ENCODE measurements around the gene ADAMTS4. TPM values are rescaled to one million over a fixed set of nuclear protein-coding genes. Genes with fewer than 3 reads are reported as not detected.

The ADAMTS4 gene, protein sequence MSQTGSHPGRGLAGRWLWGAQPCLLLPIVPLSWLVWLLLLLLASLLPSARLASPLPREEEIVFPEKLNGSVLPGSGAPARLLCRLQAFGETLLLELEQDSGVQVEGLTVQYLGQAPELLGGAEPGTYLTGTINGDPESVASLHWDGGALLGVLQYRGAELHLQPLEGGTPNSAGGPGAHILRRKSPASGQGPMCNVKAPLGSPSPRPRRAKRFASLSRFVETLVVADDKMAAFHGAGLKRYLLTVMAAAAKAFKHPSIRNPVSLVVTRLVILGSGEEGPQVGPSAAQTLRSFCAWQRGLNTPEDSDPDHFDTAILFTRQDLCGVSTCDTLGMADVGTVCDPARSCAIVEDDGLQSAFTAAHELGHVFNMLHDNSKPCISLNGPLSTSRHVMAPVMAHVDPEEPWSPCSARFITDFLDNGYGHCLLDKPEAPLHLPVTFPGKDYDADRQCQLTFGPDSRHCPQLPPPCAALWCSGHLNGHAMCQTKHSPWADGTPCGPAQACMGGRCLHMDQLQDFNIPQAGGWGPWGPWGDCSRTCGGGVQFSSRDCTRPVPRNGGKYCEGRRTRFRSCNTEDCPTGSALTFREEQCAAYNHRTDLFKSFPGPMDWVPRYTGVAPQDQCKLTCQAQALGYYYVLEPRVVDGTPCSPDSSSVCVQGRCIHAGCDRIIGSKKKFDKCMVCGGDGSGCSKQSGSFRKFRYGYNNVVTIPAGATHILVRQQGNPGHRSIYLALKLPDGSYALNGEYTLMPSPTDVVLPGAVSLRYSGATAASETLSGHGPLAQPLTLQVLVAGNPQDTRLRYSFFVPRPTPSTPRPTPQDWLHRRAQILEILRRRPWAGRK
- 1.1 and 1.4 TPM in 2 replicates for total RNA-seq

DNA sequence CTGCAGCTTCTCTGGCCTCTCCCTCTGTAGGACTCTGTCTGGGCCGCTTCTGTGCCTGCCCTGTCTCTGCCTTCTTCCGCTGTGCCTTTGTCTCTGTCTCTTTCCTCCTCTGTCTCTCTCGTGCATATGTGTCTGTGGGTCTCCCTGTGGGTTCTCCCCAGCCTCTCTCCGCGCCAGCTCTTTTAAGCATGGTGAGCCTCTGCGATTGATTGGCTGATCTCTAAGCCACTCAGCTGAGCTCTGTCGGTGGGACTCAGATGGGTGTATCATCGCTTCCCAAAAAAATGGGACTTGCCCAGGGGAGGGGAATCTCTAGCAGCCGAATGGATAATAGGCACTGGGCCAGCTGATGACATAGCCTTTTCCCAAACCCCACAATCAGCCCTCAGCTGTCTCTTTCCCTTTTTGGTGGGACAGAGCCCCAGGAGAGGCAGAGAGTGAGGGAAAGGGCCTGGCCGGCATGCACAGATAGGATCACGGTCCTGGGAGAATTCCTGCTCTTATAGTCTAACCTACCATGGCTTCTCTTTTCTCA lies at the start of gene ADAMTS4:
Gene ADAMTS4 (minus strand): TSS at position 158 of the 535 bp plus-strand sequence. CDS start 427 bp downstream, outside the sequence.

DNA sequence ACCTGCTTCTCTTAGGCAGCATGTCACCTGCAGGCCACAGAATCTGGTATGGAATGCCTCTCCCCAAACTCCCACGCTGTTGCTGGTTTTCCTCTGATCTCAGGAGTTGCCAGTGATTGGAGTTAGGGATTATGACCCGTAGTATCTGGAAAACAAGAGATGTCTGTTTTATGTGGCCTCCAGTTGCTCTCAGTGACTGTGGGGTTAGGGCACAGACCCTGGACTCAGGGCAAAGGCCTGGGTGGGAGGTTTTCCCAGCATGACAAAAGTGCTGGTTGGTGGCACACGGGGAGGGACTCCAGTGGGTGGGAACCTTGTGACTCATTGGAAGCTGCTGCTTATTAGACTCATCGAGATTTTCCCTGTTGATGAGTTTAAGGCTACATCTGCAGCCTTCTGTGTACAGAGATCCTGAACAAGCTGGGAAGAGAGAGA lies 39.2 kb upstream of the ADAMTS4 start, which contains the start of gene NR1I3:
Gene NR1I3 (minus strand): TSS at position 165 of the 435 bp plus-strand sequence. CDS start 1,638 bp downstream, outside the sequence.

DNA sequence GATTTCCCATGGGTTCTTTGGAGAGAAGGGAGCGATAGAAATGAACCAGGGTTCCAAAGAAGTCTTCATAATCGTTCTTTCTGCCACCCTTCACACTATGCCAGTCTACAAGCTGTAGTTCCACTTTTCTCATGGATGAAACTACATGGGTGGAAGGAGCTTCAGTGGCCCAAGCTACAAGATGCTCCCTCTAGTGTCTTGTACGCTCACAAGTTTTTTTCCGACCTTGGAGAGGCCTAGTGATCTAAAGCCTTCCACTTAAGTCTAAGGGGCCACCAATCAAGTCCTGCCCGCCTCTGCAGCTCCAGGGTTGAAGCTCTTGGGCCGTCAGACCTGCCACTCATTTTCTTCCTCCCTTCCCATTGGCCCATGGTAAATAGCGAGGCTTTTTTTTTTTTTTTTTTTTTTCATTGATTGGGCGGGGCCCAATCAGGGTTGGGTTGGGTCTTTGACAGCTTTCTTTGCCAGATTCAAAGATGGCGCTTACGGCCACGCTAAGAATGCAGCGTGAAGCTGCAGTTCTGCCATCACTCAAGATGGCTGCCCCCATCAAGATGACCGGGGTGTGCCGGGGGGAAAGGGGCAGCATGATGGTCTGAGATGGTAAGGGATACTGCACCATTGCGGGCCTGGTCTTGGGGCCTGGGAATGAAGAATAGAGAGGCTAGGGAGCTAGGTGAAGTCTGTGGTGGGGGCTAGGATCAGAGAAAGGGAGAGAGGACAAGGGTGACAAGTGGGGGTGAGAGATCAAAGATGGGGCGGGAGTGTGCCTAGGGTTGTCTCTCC lies 26.9 kb upstream of the ADAMTS4 start, which contains the start of gene TOMM40L:
Gene TOMM40L (plus strand): TSS at position 527 of the 786 bp plus-strand sequence. CDS start 430 bp downstream, outside the sequence.

DNA sequence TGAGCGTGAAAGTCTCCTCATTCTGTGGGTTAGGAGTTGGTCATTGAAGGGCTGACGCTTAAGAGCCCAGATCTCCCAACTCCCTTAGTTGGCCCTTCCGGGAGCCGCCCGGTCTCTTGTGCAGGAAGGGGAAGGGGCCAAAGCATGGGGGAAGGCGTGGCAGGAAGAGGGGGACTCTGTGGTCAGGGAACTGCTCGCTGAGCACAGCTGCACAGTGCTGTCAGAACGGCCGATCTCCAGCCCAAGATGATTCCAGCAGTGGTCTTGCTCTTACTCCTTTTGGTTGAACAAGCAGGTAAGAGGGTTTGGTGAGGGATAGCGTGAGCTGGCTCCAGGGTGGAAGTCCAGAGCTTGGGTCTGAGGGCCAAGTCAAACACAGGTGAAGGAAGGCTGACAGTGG lies 16.2 kb upstream of the ADAMTS4 start, which contains the start of gene FCER1G:
Gene FCER1G (plus strand): TSS at position 220 of the 400 bp plus-strand sequence. CDS start 27 bp downstream, at position 247.

DNA sequence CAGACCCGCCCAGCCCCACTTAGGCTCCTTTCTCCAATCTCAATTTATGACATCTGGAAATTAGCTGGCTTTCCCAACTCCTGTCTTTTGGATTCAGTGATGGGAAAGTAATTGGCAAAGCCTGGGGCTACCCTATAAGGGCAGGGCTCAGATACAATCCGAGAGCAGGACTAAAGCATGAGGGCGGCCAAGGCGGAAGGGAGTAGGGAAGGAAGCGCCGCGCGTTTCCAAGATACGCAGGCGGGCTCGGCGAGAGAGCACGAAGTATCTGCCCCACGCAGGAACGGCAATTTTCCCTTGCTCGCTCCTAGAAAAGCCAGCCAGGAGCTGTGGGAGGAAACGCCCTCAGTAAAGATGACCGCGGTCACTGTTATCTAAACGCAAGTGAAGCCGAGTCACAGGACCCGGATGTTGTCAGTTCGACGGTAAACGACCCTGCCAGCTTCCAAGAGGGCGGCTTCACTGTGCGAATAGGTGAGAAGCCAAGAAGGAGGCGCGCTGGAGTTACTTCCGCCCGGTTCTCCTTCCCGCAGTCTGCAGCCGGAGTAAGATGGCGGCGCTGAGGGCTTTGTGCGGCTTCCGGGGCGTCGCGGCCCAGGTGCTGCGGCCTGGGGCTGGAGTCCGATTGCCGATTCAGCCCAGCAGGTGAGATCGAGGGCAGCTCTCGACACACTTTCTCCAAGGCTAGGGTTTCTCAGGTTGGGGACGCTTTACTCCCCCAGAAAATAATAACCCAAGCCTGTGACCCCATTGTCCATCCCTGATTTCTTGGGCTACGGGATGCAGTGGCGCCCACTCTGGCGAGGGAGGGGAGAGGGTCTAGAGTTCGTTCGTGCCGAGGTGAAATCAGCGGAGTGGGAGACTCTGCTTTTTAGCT lies 3.2 kb upstream of the ADAMTS4 start, which contains the start of gene NDUFS2:
Gene NDUFS2 (plus strand): TSS at position 532 of the 877 bp plus-strand sequence. CDS start 19 bp downstream, at position 551.

DNA sequence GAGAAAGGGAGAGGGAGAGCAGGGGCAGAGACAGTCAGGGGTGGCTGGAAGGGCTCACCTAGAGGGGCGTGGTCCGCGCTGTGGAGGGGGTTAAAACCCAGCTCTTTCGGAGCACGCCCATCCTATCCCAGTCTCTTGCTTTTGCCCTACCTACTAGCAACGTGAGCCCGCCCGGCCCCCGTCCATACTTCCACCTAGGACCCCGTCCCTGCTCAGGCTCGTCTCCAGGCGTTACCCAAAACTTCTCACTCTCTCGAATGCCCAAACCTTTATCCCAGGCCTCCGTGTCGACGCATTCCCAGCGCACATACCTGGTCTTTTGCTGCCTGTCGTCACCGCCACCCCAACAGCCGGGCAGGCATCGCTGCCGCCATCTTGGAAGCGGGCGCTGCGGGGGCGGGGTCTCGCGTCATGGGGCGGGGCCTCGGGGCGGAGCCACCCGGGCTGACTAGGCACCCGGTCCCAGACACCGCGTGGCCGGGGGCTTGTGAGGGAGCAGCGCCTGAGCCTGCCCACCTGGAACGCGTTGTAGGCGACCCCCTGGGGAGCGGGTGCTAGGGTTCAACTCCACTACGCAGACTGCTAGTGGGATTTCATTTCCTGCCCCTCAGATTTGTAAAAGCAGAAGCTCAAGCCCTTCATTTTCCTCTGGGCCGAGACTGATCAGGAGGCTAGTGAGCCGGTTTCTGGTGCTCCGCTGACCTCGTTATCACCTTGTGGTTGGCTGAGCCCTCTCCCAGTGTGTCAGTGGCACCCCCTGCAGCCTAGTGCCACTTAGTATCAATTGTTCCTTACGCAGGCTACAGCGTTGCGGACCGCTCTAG lies 21.5 kb downstream of the ADAMTS4 start, which contains the start of gene B4GALT3:
Gene B4GALT3 (minus strand): TSS at position 396 of the 824 bp plus-strand sequence. CDS start 1,447 bp downstream, outside the sequence.

DNA sequence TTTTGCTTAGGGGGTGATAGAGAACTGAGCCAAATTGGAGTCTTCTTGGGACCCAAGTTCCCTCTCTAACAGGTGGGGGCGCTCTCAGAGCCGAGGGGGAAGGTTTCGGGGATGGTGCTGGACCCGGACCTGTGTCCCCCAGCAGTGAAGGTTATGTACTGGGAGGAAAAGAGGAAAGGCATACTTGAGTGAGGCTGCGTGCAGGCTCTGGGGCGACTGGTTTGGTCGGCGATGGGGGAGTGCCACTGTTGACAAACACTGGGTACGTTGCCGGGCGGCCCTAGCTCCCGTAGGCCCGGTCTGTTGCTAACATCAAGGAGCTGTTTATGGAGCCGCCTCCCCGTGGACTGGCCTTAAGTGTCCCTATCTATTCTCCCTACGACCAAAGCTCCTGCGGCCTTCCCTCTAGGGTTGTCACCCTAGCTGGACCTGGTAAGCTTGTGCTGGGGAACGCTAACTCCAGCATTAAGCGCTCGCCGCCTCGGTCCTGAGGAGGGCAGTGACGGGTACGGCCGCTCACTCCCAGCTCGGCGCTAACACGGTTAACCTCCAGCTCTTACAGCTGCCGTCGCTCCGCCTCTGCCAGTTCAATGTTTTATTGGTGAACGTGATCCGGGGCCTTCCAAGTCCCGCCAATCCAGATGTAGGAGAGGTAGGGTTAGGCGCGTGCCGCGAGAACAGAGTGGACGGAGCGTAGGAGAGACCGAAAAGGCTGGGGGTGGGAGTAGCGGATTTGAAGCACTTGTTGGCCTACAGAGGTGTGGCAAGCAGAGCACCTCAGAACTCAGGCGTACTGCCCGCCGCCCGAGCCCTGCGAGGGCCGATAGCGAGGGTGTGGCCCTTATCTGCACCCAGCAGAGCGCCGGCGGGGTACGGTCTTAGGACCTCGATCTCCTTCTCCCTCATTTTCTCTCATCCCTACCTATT lies 32.8 kb downstream of the ADAMTS4 start, which contains the start of gene PPOX:
Gene PPOX (plus strand): TSS at position 685 of the 927 bp plus-strand sequence. CDS start 422 bp downstream, outside the sequence.

DNA sequence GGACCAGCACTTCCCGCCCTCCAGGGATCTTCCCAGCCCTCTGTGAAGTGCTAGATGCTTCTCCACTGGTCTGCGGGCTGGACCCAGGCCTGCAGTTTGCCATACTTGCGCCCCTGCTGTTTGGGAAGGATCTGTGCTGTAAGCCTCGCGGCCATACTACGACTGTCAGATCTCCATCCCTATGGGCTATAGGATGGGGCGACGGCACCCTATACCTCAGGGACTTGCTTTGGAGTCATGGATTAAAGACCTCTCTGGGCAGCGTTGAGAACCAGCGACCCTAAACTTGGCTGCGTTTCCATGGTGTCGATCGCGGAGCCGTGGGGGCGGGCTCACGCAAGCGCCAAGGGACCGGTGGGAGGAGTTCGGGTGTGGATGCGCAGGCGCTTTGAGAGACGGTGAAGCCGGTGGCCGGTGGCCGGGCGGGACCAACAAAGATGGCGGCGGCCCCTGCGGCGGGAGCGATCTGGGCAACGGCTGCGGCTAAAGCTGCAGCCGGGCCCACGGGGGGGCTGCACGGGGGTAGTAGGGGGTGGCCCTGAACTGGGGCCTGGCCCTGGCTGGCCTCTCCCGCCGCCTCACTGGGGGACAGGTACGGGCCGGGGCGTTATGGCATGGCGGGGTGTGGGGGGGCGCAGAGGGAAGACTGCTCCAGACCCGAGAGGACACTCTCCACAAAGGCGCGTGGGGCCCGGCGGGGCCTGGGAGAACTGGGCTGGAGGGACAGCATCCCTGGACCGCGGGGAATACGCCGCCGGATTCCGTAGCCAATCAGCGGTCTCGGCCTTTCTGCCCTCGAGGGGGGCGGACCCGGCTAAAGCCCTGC lies 39.6 kb downstream of the ADAMTS4 start, which contains the start of gene USP21:
Gene USP21 (plus strand): TSS at position 414 of the 826 bp plus-strand sequence. CDS start 1,141 bp downstream, outside the sequence.

DNA sequence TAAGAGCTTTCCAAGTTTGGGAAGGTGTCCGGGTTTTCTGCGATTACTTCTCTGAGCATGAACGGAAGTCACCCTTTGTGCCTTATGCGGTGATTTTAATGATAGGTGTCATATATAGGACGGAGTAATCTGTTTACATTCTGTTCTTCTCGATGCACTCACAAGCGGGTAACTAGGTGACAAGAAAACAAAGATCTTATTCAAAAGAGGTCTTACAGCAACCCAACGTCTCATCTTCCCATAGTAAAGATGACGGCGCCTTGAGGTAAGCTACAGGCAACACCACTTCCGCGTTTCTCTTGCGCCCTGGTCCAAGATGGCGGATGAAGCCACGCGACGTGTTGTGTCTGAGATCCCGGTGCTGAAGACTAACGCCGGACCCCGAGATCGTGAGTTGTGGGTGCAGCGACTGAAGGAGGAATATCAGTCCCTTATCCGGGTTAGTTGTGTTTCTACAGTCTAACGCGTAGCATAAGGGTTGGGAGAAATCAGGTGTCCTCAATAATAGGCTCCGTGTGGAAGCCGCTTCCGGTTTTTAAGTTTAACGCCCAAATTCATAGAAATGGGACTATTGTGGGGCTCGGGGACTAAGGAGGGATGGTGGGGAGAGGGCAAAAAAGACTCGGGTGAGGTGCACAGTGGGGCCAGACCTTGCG lies 45.0 kb downstream of the ADAMTS4 start, which contains the start of gene UFC1:
Gene UFC1 (plus strand): TSS at position 297 of the 656 bp plus-strand sequence. CDS start 20 bp downstream, at position 317.

Other genes with a start within 250 kb of the ADAMTS4 start
- not detected in 2 replicates for gene ITLN2, start 244.2 kb downstream of the ADAMTS4 start, total RNA-seq
- 2.2 and 2.5 TPM in 2 replicates for gene F11R, start 177.9 kb downstream of the ADAMTS4 start, total RNA-seq
- gene TSTD1, start 160.1 kb downstream of the ADAMTS4 start, total RNA-seq, result 0.60 and 15.4 TPM in 2 replicates
- gene USF1, start 153.1 kb downstream of the ADAMTS4 start, total RNA-seq, result 85.6 and 125 TPM in 2 replicates
- gene ARHGAP30, start 129.2 kb downstream of the ADAMTS4 start, total RNA-seq, result under 0.01 and 0.09 TPM in 2 replicates
- under 0.01 and 0.34 TPM in 2 replicates for gene NECTIN4, start 109.5 kb downstream of the ADAMTS4 start, total RNA-seq
- gene KLHDC9, start 100.7 kb downstream of the ADAMTS4 start, total RNA-seq, result 2.0 and 2.3 TPM in 2 replicates
- 49.8 and 54.0 TPM in 2 replicates for gene PFDN2, start 81.0 kb downstream of the ADAMTS4 start, total RNA-seq
- gene NIT1, start 80.9 kb downstream of the ADAMTS4 start, total RNA-seq, result 22.0 and 22.2 TPM in 2 replicates
- gene DEDD, start 66.4 kb downstream of the ADAMTS4 start, total RNA-seq, result 20.3 and 35.1 TPM in 2 replicates
- gene UFC1, start 45.1 kb downstream of the ADAMTS4 start, total RNA-seq, result 148 and 210 TPM in 2 replicates
- gene USP21, start 39.6 kb downstream of the ADAMTS4 start, total RNA-seq, result 4.8 and 5.5 TPM in 2 replicates
- 8.9 and 12.6 TPM in 2 replicates for gene PPOX, start 32.6 kb downstream of the ADAMTS4 start, total RNA-seq
- gene B4GALT3, start 21.5 kb downstream of the ADAMTS4 start, total RNA-seq, result 9.9 and 11.3 TPM in 2 replicates
- gene NDUFS2, start 3.3 kb upstream of the ADAMTS4 start, total RNA-seq, result 196 and 209 TPM in 2 replicates
- not detected in 2 replicates for gene FCER1G, start 16.2 kb upstream of the ADAMTS4 start, total RNA-seq
- gene APOA2, start 24.6 kb upstream of the ADAMTS4 start, total RNA-seq, result not detected in 2 replicates
- 9.0 and 10.9 TPM in 2 replicates for gene TOMM40L, start 27.0 kb upstream of the ADAMTS4 start, total RNA-seq
- not detected in 2 replicates for gene NR1I3, start 39.1 kb upstream of the ADAMTS4 start, total RNA-seq
- gene PCP4L1, start 59.7 kb upstream of the ADAMTS4 start, total RNA-seq, result not detected in 2 replicates
- 0.77 and 1.4 TPM in 2 replicates for gene MPZ, start 110.9 kb upstream of the ADAMTS4 start, total RNA-seq
- 17.0 and 23.4 TPM in 2 replicates for gene SDHC, start 115.3 kb upstream of the ADAMTS4 start, total RNA-seq
- gene CFAP126, start 168.8 kb upstream of the ADAMTS4 start, total RNA-seq, result not detected in 2 replicates

Measured in bronchial smooth muscle cell (primary cell).